T-helper 2 cell treated with Interferon-gamma antibody and Interleukin-4, amounts not matched to agents 5 μg/mL and 100 μg/mL, for 36 hours (primary cell): ENCODE data around the gene ACAP2.

Experiments used
- DNase-seq: peaks from one replicate; pipeline ENCODE4 v3.0.0; 2021; ENCODE audit warnings: low spot score
- H3K27ac Mint-ChIP-seq: one replicate; pipeline ENCODE4 v1.8.0; 2021; ENCODE audit warnings: mild to moderate bottlenecking, mixed read lengths
- H3K27me3 Mint-ChIP-seq: one replicate; pipeline ENCODE4 v1.8.0; 2021; ENCODE audit warnings: low read depth, mixed read lengths
- H3K36me3 Mint-ChIP-seq: one replicate; pipeline ENCODE4 v1.8.0; 2021; ENCODE audit warnings: low read depth, mixed read lengths
- H3K4me1 Mint-ChIP-seq: one replicate; pipeline ENCODE4 v1.8.0; 2021; ENCODE audit warnings: low read depth, mixed read lengths
- H3K4me3 Mint-ChIP-seq: one replicate; pipeline ENCODE4 v1.8.0; 2022; ENCODE audit warnings: mild to moderate bottlenecking, moderate library complexity, mixed read lengths
- H3K9me3 Mint-ChIP-seq: one replicate; pipeline ENCODE4 v1.8.0; 2021; ENCODE audit warnings: mixed read lengths

The ACAP2 gene

GRCh38 chr3:195455789-195456188 lies 13.0 kb upstream of the ACAP2 start:
- peaks cover 5% of the 10 kb centered on the region for H3K27me3 Mint-ChIP-seq
- H3K9me3 Mint-ChIP-seq = peaks cover 5% of the 10 kb centered on the region
- no peak for DNase-seq
- H3K4me1 Mint-ChIP-seq = peaks cover 34% of the 10 kb centered on the region
- H3K27ac Mint-ChIP-seq = no peak overlapping the region
- no peak overlapping the region for H3K4me3 Mint-ChIP-seq
- peaks cover 1% of the 10 kb centered on the region for H3K36me3 Mint-ChIP-seq

DNA sequence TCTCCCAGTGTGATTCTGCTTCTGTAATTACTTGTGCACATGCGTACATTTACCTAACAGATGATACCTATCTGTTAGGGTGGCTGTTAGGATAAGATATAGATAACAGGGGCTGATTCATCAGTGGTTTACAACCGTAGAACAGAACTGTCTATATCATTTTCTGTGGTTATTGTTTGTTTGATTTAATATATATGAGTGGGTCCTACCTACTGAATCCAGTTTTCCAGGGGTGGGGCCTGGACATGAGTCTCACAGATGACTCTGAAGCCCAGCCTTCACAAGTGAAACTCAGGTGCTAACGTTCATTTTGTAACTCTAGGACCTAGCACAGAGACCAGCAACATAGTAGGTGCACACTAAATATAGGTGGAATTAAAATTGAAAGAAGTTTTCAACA lies 10.4 kb upstream of the ACAP2 start:
- peaks cover 1% of the 10 kb centered on the region for H3K36me3 Mint-ChIP-seq
- H3K4me1 Mint-ChIP-seq = peaks cover 29% of the 10 kb centered on the region
- DNase-seq = peak; percentile 28
- no peaks in the 10 kb centered on the region for H3K27me3 Mint-ChIP-seq
- H3K4me3 Mint-ChIP-seq = peak overlapping the region; percentile 25
- peak overlapping the region; percentile 34 for H3K27ac Mint-ChIP-seq
- H3K9me3 Mint-ChIP-seq = peaks cover 5% of the 10 kb centered on the region

- no peak overlapping the region for H3K27ac Mint-ChIP-seq
- H3K36me3 Mint-ChIP-seq = peaks cover 1% of the 10 kb centered on the region
- H3K4me1 Mint-ChIP-seq = peaks cover 26% of the 10 kb centered on the region
- no peak overlapping the region for H3K4me3 Mint-ChIP-seq
- no peaks in the 10 kb centered on the region for H3K27me3 Mint-ChIP-seq
- DNase-seq = no peak
- peaks cover 5% of the 10 kb centered on the region for H3K9me3 Mint-ChIP-seq
Observed at GRCh38 chr3:195451373-195452015, 8.7 kb upstream of the ACAP2 start.

DNA sequence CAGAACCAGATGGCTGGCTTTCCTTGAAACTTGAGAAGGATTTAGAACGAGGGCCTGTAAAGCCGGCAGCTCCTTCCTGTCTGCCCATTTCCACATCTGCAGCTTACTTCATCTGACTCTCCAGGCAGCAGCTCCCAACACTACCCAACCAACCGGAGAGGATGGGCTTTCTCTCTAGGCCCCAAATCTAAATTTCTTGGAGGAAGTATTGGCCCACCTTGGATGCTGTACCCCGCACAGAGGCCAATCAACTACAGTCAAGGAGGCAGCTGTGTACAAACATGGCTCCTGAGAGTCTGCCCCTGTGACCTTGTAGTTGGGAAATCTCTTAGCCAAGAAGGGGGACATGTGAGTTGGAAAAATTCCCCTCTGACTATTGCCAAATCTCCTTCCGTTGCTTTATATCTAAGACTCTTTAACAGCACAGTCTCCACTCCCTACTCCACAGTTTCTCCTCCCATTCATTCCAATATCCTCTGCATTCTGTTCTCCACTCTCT lies 8.0 kb upstream of the ACAP2 start:
- H3K36me3 Mint-ChIP-seq = peaks cover 1% of the 10 kb centered on the region
- no peak overlapping the region for H3K27ac Mint-ChIP-seq
- no peak overlapping the region for H3K4me3 Mint-ChIP-seq
- H3K9me3 Mint-ChIP-seq = peaks cover 5% of the 10 kb centered on the region
- H3K4me1 Mint-ChIP-seq = peaks cover 27% of the 10 kb centered on the region
- no peaks in the 10 kb centered on the region for H3K27me3 Mint-ChIP-seq
- DNase-seq = no peak

GRCh38 chr3:195448205-195448875 lies 5.5 kb upstream of the ACAP2 start:
- no peaks in the 10 kb centered on the region for H3K36me3 Mint-ChIP-seq
- H3K9me3 Mint-ChIP-seq = no peaks in the 10 kb centered on the region
- no peak for DNase-seq
- no peak overlapping the region for H3K27ac Mint-ChIP-seq
- H3K27me3 Mint-ChIP-seq = no peaks in the 10 kb centered on the region
- no peak overlapping the region for H3K4me3 Mint-ChIP-seq
- H3K4me1 Mint-ChIP-seq = peaks cover 28% of the 10 kb centered on the region

- DNase-seq = no peak
- Mint-ChIP-seq H3K4me1 (peaks cover 23% of the 10 kb centered on the region), H3K4me3 (no peak overlapping the region), H3K9me3 (no peaks in the 10 kb centered on the region), H3K27me3 (no peaks in the 10 kb centered on the region), H3K36me3 (no peaks in the 10 kb centered on the region), H3K27ac (no peak overlapping the region)
Observed at GRCh38 chr3:195447201-195447600, 4.4 kb upstream of the ACAP2 start.

GRCh38 chr3:195446359-195446758 lies 3.5 kb upstream of the ACAP2 start:
- H3K27me3 Mint-ChIP-seq = no peaks in the 10 kb centered on the region
- peaks cover 28% of the 10 kb centered on the region for H3K4me1 Mint-ChIP-seq
- no peaks in the 10 kb centered on the region for H3K9me3 Mint-ChIP-seq
- no peak for DNase-seq
- peaks cover 5% of the 10 kb centered on the region for H3K36me3 Mint-ChIP-seq
- no peak overlapping the region for H3K27ac Mint-ChIP-seq
- no peak overlapping the region for H3K4me3 Mint-ChIP-seq

DNA sequence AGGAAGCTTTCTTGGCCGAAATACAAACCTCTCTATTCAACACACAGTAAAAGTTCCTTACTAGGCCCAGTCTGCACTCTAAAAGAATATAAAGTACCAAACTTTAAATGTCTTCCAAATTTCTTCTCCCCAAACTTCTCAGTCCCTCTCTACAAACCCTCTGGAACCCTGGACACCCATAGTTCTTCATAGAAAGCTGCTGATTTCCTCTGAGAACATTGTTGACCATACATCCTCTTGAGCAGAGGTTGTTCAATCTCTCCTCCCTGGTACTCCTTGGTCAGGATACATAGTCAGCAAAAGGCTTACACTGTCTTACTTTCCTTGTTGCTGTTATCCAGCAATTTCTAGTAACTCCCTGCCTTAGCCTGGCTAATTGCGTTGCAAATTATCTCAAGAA lies 3.1 kb upstream of the ACAP2 start:
- Mint-ChIP-seq H3K36me3 (peaks cover 9% of the 10 kb centered on the region), H3K4me3 (no peak overlapping the region), H3K27me3 (no peaks in the 10 kb centered on the region), H3K9me3 (no peaks in the 10 kb centered on the region), H3K4me1 (peaks cover 31% of the 10 kb centered on the region), H3K27ac (peak overlapping the region; percentile 9)
- DNase-seq = no peak

- H3K4me3 Mint-ChIP-seq = peak overlapping the region; percentile 86
- H3K36me3 Mint-ChIP-seq = peaks cover 13% of the 10 kb centered on the region
- DNase-seq = no peak
- H3K4me1 Mint-ChIP-seq = peaks cover 42% of the 10 kb centered on the region
- no peaks in the 10 kb centered on the region for H3K9me3 Mint-ChIP-seq
- no peaks in the 10 kb centered on the region for H3K27me3 Mint-ChIP-seq
- peak overlapping the region; percentile 68 for H3K27ac Mint-ChIP-seq
Observed at GRCh38 chr3:195443391-195443989, 670 bp upstream of the ACAP2 start.

DNA sequence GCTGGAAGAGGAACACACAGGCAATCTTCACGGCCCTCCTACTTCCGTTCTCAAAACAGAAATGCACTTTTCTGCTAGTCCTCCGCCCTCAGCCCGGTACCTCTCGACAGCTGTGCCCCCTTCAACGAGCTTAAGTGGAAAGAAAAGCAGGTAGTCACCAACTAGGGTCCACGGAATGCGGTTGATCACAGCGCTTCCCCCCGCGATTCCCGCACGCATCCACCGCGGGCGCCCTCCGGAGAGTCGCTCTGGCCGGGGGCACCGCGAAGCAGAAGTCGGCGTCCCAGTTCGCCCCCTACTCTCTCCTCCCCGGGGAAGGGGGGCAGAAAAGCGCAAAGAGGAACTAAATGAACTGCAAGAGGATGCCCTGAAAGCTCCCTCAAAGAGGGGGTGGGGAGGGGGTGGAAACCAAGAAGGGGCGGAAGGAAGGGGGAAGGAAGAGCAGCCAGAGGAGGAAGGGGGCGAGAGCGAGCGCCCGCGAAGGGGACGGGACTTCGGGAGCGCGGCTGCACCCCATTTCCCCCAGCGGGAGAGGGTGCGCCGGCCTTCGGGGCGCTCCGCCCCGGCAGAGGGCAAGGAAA lies 738 bp downstream of the ACAP2 start:
- Mint-ChIP-seq H3K36me3 (peaks cover 18% of the 10 kb centered on the region), H3K4me3 (peak overlapping the region; percentile 91), H3K9me3 (no peaks in the 10 kb centered on the region), H3K4me1 (peaks cover 44% of the 10 kb centered on the region), H3K27ac (peak overlapping the region; percentile 94), H3K27me3 (no peaks in the 10 kb centered on the region)
- peak; percentile 28 for DNase-seq

DNA sequence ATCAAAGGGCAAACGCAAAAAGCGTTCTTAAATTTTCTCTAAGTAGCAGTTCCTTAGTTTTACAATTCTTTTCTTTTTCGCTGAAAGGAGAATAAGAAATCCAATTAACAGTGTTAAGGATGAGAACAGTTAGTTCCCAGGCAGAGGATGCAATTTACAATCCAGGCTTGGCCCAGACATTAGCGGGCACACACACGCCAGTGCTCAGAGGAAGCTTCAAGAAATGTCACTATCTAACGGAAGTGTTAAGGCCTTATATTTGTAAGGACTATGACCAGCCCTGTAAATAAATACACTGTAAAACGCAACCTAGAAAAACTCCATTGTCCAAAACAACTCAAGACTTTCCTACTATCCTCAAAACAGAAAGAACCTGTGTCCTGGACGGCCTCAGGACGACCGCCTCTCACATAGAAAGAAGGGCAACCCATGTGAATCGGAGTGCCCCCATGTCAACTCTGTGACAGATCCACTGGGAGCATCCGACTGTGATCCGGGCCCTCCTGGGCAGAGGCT lies 1.3 kb downstream of the ACAP2 start:
- Mint-ChIP-seq H3K36me3 (peaks cover 18% of the 10 kb centered on the region), H3K4me1 (peaks cover 44% of the 10 kb centered on the region), H3K4me3 (peak overlapping the region; percentile 91), H3K27ac (peak overlapping the region; percentile 94), H3K9me3 (no peaks in the 10 kb centered on the region), H3K27me3 (no peaks in the 10 kb centered on the region)
- no peak for DNase-seq

GRCh38 chr3:195441051-195441450 lies 1.8 kb downstream of the ACAP2 start:
- no peak for DNase-seq
- Mint-ChIP-seq H3K9me3 (no peaks in the 10 kb centered on the region), H3K27ac (peak overlapping the region; percentile 94), H3K4me1 (peaks cover 40% of the 10 kb centered on the region), H3K4me3 (peak overlapping the region; percentile 91), H3K36me3 (peaks cover 18% of the 10 kb centered on the region), H3K27me3 (no peaks in the 10 kb centered on the region)

- H3K9me3 Mint-ChIP-seq = no peaks in the 10 kb centered on the region
- peak overlapping the region; percentile 91 for H3K4me3 Mint-ChIP-seq
- H3K4me1 Mint-ChIP-seq = peaks cover 35% of the 10 kb centered on the region
Observed at GRCh38 chr3:195440379-195440778, 2.4 kb downstream of the ACAP2 start.

GRCh38 chr3:195438371-195438770 lies 4.4 kb downstream of the ACAP2 start:
- H3K4me1 Mint-ChIP-seq = peaks cover 25% of the 10 kb centered on the region
- no peak overlapping the region for H3K27ac Mint-ChIP-seq
- no peaks in the 10 kb centered on the region for H3K27me3 Mint-ChIP-seq
- peaks cover 25% of the 10 kb centered on the region for H3K36me3 Mint-ChIP-seq
- DNase-seq = no peak
- no peak overlapping the region for H3K4me3 Mint-ChIP-seq
- no peaks in the 10 kb centered on the region for H3K9me3 Mint-ChIP-seq

More at GRCh38 chr3:195440379-195440778, 2.4 kb downstream of the ACAP2 start:
- Mint-ChIP-seq H3K36me3 (peaks cover 21% of the 10 kb centered on the region), H3K27me3 (no peaks in the 10 kb centered on the region), H3K27ac (peak overlapping the region; percentile 49)
- DNase-seq = no peak
